NCI-H345 (cell line): ENCODE data around the gene SLC5A12.

Source experiments
- DNase-seq: peaks from one replicate; lab custom pipeline; 2025; lab: John Stamatoyannopoulos, UW

The SLC5A12 gene

GRCh38 chr11:26721948-26722475, at the start of gene SLC5A12:
Gene SLC5A12 (minus strand): TSS chr11:26722060. CDS start chr11:26721714, 346 bp downstream.
- DNase-seq: no peak

GRCh38 chr11:26769027-26769426, 47.2 kb upstream of the SLC5A12 start:
- DNase-seq: no peak

- no peak for DNase-seq
Measured at GRCh38 chr11:26767060-26767459, 45.2 kb upstream of the SLC5A12 start.

GRCh38 chr11:26765323-26765722, 43.5 kb upstream of the SLC5A12 start:
- no peak for DNase-seq

GRCh38 chr11:26764825-26765224, 43.0 kb upstream of the SLC5A12 start:
- DNase-seq: no peak

- DNase-seq: no peak
Measured at GRCh38 chr11:26764315-26764714, 42.5 kb upstream of the SLC5A12 start.

GRCh38 chr11:26762089-26762488, 40.2 kb upstream of the SLC5A12 start:
- no peak for DNase-seq

- DNase-seq: no peak
Measured at GRCh38 chr11:26761361-26761809, 39.5 kb upstream of the SLC5A12 start.

GRCh38 chr11:26757995-26758394, 36.1 kb upstream of the SLC5A12 start:
- no peak for DNase-seq

- DNase-seq: no peak
Measured at GRCh38 chr11:26755762-26756161, 33.9 kb upstream of the SLC5A12 start.

GRCh38 chr11:26753723-26754504, 32.1 kb upstream of the SLC5A12 start:
- DNase-seq: peak; percentile 51

GRCh38 chr11:26749927-26750326, 28.1 kb upstream of the SLC5A12 start:
- no peak for DNase-seq

GRCh38 chr11:26743622-26744021, 21.8 kb upstream of the SLC5A12 start:
- no peak for DNase-seq

GRCh38 chr11:26742966-26743365, 21.1 kb upstream of the SLC5A12 start:
- DNase-seq: no peak

GRCh38 chr11:26741036-26741435, 19.2 kb upstream of the SLC5A12 start:
- DNase-seq: peak; percentile 90

- no peak for DNase-seq
Measured at GRCh38 chr11:26739366-26740073, 17.7 kb upstream of the SLC5A12 start.

GRCh38 chr11:26734691-26735090, 12.8 kb upstream of the SLC5A12 start:
- DNase-seq: no peak

GRCh38 chr11:26731084-26731456, 9.2 kb upstream of the SLC5A12 start:
- DNase-seq: no peak

GRCh38 chr11:26730414-26731083, 8.7 kb upstream of the SLC5A12 start:
- no peak for DNase-seq

- DNase-seq: no peak
Measured at GRCh38 chr11:26729284-26729683, 7.4 kb upstream of the SLC5A12 start.

GRCh38 chr11:26726960-26727359, 5.1 kb upstream of the SLC5A12 start:
- DNase-seq: no peak

GRCh38 chr11:26719998-26720397, 1.9 kb downstream of the SLC5A12 start:
- no peak for DNase-seq
